ENCODE data around the gene CES5A.
"Not testable (repeated sequence)": the region's sequence is repeated elsewhere in the genome, so short reads cannot be mapped to it uniquely, and the experiment has no call there.

CES5A gene

GRCh38 chr16:55875273-55875672 lies at the start of gene CES5A:
CES5A (minus strand) TSS chr16:55875373; CDS start chr16:55875221, 152 bp downstream.
- DNase-seq = no peak

GRCh38 chr16:55922662-55923061 lies 47.5 kb upstream of the CES5A start:
- DNase-seq = no peak

- no peak for DNase-seq
Measured at GRCh38 chr16:55917373-55918160, 42.4 kb upstream of the CES5A start.

- peak; percentile 18 for DNase-seq
Measured at GRCh38 chr16:55915096-55915827, 40.1 kb upstream of the CES5A start.

GRCh38 chr16:55914383-55914782 lies 39.2 kb upstream of the CES5A start:
- no peak for DNase-seq

- DNase-seq = peak; percentile 76
Measured at GRCh38 chr16:55913716-55914115, 38.5 kb upstream of the CES5A start.

GRCh38 chr16:55913121-55913520 lies 37.9 kb upstream of the CES5A start:
- DNase-seq = not testable (repeated sequence)

GRCh38 chr16:55912022-55912421 lies 36.8 kb upstream of the CES5A start:
- DNase-seq = peak; percentile 91

- DNase-seq = no peak
Measured at GRCh38 chr16:55911616-55912015, 36.4 kb upstream of the CES5A start.

- DNase-seq = no peak
Measured at GRCh38 chr16:55909876-55910275, 34.7 kb upstream of the CES5A start.

GRCh38 chr16:55908641-55909040 lies 33.5 kb upstream of the CES5A start:
- DNase-seq = no peak

- no peak for DNase-seq
Measured at GRCh38 chr16:55907661-55908060, 32.5 kb upstream of the CES5A start.

GRCh38 chr16:55906123-55906522 lies 30.9 kb upstream of the CES5A start:
- DNase-seq = no peak

GRCh38 chr16:55905651-55906050 lies 30.5 kb upstream of the CES5A start:
- no peak for DNase-seq

- DNase-seq = no peak
Measured at GRCh38 chr16:55901566-55902217, 26.5 kb upstream of the CES5A start.

GRCh38 chr16:55900616-55901393 lies 25.6 kb upstream of the CES5A start:
- DNase-seq = no peak

- DNase-seq = no peak
Measured at GRCh38 chr16:55899857-55900256, 24.7 kb upstream of the CES5A start.

- DNase-seq = no peak
Measured at GRCh38 chr16:55898592-55898991, 23.4 kb upstream of the CES5A start.

GRCh38 chr16:55892821-55893220 lies 17.6 kb upstream of the CES5A start:
- no peak for DNase-seq

- no peak for DNase-seq
Measured at GRCh38 chr16:55889518-55889917, 14.3 kb upstream of the CES5A start.

- no peak for DNase-seq
Measured at GRCh38 chr16:55888546-55888945, 13.4 kb upstream of the CES5A start.

GRCh38 chr16:55876854-55877253 lies 1.7 kb upstream of the CES5A start:
- DNase-seq = no peak

GRCh38 chr16:55873122-55873521 lies 2.1 kb downstream of the CES5A start:
- DNase-seq = no peak

Data from NCI-H1694 (cell line).